OCI-LY3 (cell line): Measurements from ENCODE around the gene LPP.

Experiments
- H2AFZ ChIP-seq: fragments of 200-600, 300-600 bp; shearing (Covaris generic); 2 replicates; pipeline ENCODE4 v1.6.0; 2014; ENCODE audit warnings: antibody characterized with exemption, low read depth, low read length
- H3K27ac ChIP-seq: fragments of 200-600, 300-600 bp; sonication (generic); 2 replicates; pipeline ENCODE4 v1.5.1; 2014; ENCODE audit warnings: mild to moderate bottlenecking, low read length, moderate library complexity, mixed read lengths
- H3K27me3 ChIP-seq: fragments of 200-600, 300-600 bp; sonication (generic); 2 replicates; pipeline ENCODE4 v1.6.1; 2014; ENCODE audit warnings: low read depth, low read length, mixed read lengths
- H3K36me3 ChIP-seq: fragments of 200-600, 300-600 bp; sonication (generic); replicated peaks from 2 replicates; pipeline ENCODE3; 2014; ENCODE audit warnings: low read depth, low read length, mixed read lengths
- H3K4me1 ChIP-seq: fragments of 300-600, 200-600 bp; sonication (generic); 2 replicates; pipeline ENCODE4 v1.6.1; 2014; ENCODE audit warnings: low read length, mixed read lengths
- H3K4me2 ChIP-seq: fragments of 200-600, 300-600 bp; sonication (generic); 2 replicates; pipeline ENCODE4 v1.6.1; 2014; ENCODE audit warnings: low read length, mixed read lengths
- H3K4me3 ChIP-seq: fragments of 300-600, 200-600 bp; sonication (generic); 2 replicates; pipeline ENCODE4 v1.5.1; 2014; ENCODE audit warnings: antibody characterized with exemption, mild to moderate bottlenecking, low read length, moderate library complexity
- H3K79me2 ChIP-seq: fragments of 300-600, 200-600 bp; shearing (Covaris generic); 2 replicates; pipeline ENCODE4 v1.6.1; 2014; ENCODE audit warnings: mild to moderate bottlenecking, low read length, mixed read lengths
- H3K9ac ChIP-seq: fragments of 300-600, 200-600 bp; shearing (Covaris generic); 2 replicates; pipeline ENCODE4 v1.6.0; 2014; ENCODE audit warnings: mild to moderate bottlenecking, low read length, moderate library complexity
- H3K9me3 ChIP-seq: fragments of 200-600, 300-600 bp; shearing (Covaris generic); 2 replicates; pipeline ENCODE4 v1.6.1; 2014; ENCODE audit warnings: low read length, mixed read lengths; ENCODE audit not compliant: insufficient read depth
- H4K20me1 ChIP-seq: fragments of 200-600, 300-600 bp; sonication (generic); 2 replicates; pipeline ENCODE4 v1.6.1; 2016; ENCODE audit warnings: low read length, mixed read lengths; ENCODE audit not compliant: insufficient read depth
- CTCF ChIP-seq: fragments of 200-600, 300-600 bp; sonication (generic); IDR thresholded peaks from 2 replicates; pipeline ENCODE4 v1.5.1; 2014; ENCODE audit warnings: antibody characterized with exemption, low read length, low read depth
- EZH2phosphoT487 ChIP-seq: fragments of 200-600 bp; shearing (Covaris generic); IDR thresholded peaks from 2 replicates; pipeline ENCODE4 v1.6.1; 2018; ENCODE audit warnings: antibody characterized with exemption, mixed run types, low read depth

Gene LPP

GRCh38 chr3:188844096-188844495 lies 690.1 kb downstream of the LPP start:
- no peaks in the 10 kb centered on the region for H4K20me1 ChIP-seq
- no peak overlapping the region for H3K4me2 ChIP-seq
- no peaks in the 10 kb centered on the region for H3K36me3 ChIP-seq
- 0 out of 2 replicates have a peak, but pooled peaks cover 3% of the 10 kb centered on the region for H3K4me1 ChIP-seq
- H3K9me3 ChIP-seq = no peaks in the 10 kb centered on the region
- no peak overlapping the region for H3K27ac ChIP-seq
- H3K27me3 ChIP-seq = no peaks in the 10 kb centered on the region
- no peak overlapping the region for H3K9ac ChIP-seq
- TF ChIP-seq CTCF = no peak
- TF ChIP-seq EZH2phosphoT487 = no peak
- H3K4me3 ChIP-seq = no peak overlapping the region
- no peaks in the 10 kb centered on the region for H3K79me2 ChIP-seq
- no peak overlapping the region for H2AFZ ChIP-seq

GRCh38 chr3:188845514-188845913 lies 691.6 kb downstream of the LPP start:
- 0 out of 2 replicates have a peak, but pooled peaks cover 3% of the 10 kb centered on the region for H3K4me1 ChIP-seq
- H3K27ac ChIP-seq = no peak overlapping the region
- H3K79me2 ChIP-seq = no peaks in the 10 kb centered on the region
- H3K27me3 ChIP-seq = no peaks in the 10 kb centered on the region
- H4K20me1 ChIP-seq = no peaks in the 10 kb centered on the region
- no peak overlapping the region for H2AFZ ChIP-seq
- no peak overlapping the region for H3K4me3 ChIP-seq
- no peak overlapping the region for H3K9ac ChIP-seq
- no peak for TF ChIP-seq CTCF
- no peak for TF ChIP-seq EZH2phosphoT487
- H3K9me3 ChIP-seq = no peaks in the 10 kb centered on the region
- H3K36me3 ChIP-seq = no peaks in the 10 kb centered on the region
- H3K4me2 ChIP-seq = no peak overlapping the region

- Histone ChIP-seq H3K27me3 (no peaks in the 10 kb centered on the region), H3K4me1 (no peaks in the 10 kb centered on the region), H3K36me3 (no peaks in the 10 kb centered on the region), H4K20me1 (no peaks in the 10 kb centered on the region), H3K27ac (no peak overlapping the region), H2AFZ (no peak overlapping the region), H3K4me3 (no peak overlapping the region), H3K9ac (no peak overlapping the region), H3K79me2 (no peaks in the 10 kb centered on the region), H3K4me2 (no peak overlapping the region), H3K9me3 (no peaks in the 10 kb centered on the region)
- TF ChIP-seq CTCF (no peak), EZH2phosphoT487 (no peak)
Measured at GRCh38 chr3:188848947-188849346, 695.0 kb downstream of the LPP start.

- H3K79me2 ChIP-seq = no peaks in the 10 kb centered on the region
- H4K20me1 ChIP-seq = no peaks in the 10 kb centered on the region
- H3K4me3 ChIP-seq = no peak overlapping the region
- no peak overlapping the region for H3K27ac ChIP-seq
- no peak overlapping the region for H3K9ac ChIP-seq
- H2AFZ ChIP-seq = no peak overlapping the region
- TF ChIP-seq CTCF (no peak), EZH2phosphoT487 (no peak)
- H3K4me1 ChIP-seq = no peaks in the 10 kb centered on the region
- H3K36me3 ChIP-seq = no peaks in the 10 kb centered on the region
- no peak overlapping the region for H3K4me2 ChIP-seq
- H3K9me3 ChIP-seq = no peaks in the 10 kb centered on the region
- no peaks in the 10 kb centered on the region for H3K27me3 ChIP-seq
Measured at GRCh38 chr3:188853856-188854771, 700.2 kb downstream of the LPP start.
